OCI-LY7 (cell line): Measurements from ENCODE around the gene RABEPK. TPM values are rescaled to one million over a fixed set of nuclear protein-coding genes. Genes with fewer than 3 reads are reported as not detected.
"Not testable (repeated sequence)": the region's sequence is repeated elsewhere in the genome, so short reads cannot be mapped to it uniquely, and the experiment has no call there.

Experiments
- BruUV-seq: library from RNA; stranded (reverse); fragments of 400-500 nt; replicated peaks from 2 replicates; lab custom pipeline; 2021; lab: Mats Ljungman, UMichigan
- CTCF ChIA-PET: fragments of 300-600 bp; sonication (Branson Sonifier 250); formaldehyde crosslinking; loops from one replicate; lab custom pipeline; 2022; ENCODE audit warnings: antibody characterized with exemption; ENCODE audit not compliant: unreplicated experiment; lab: Charles Lee
- POLR2A ChIA-PET: fragments of 300-600 bp; sonication (Branson Sonifier 250); formaldehyde crosslinking; loops from one replicate; lab custom pipeline; 2022; ENCODE audit warnings: antibody characterized with exemption; lab: Charles Lee
- DNase-seq: peaks from one replicate; pipeline ENCODE4 v3.0.0-alpha.2; 2015; ENCODE audit warnings: low spot score
- H2AFZ ChIP-seq: fragments of 200-600 bp; sonication (generic), shearing (Covaris generic); 2 replicates; pipeline ENCODE4 v1.6.1; 2014; ENCODE audit warnings: mild to moderate bottlenecking, antibody characterized with exemption, low read length, moderate library complexity
- H3K27ac ChIP-seq: fragments of 200-600 bp; sonication (generic); 2 replicates; pipeline ENCODE4 v1.5.1; 2014; ENCODE audit warnings: mixed run types, low read depth, mild to moderate bottlenecking, moderate library complexity, low read length, inconsistent platforms; ENCODE audit not compliant: poor library complexity, severe bottlenecking
- H3K36me3 ChIP-seq: fragments of 200-600 bp; sonication (generic); 2 replicates; pipeline ENCODE4 v1.6.1; 2014; ENCODE audit warnings: mild to moderate bottlenecking, antibody characterized with exemption, low read length, moderate library complexity, mixed read lengths; ENCODE audit not compliant: insufficient read depth
- H3K4me1 ChIP-seq: fragments of 200-600 bp; sonication (generic); 2 replicates; pipeline ENCODE4 v1.5.1; 2014; ENCODE audit warnings: mild to moderate bottlenecking, low read length; ENCODE audit not compliant: insufficient read depth, poor library complexity, severe bottlenecking
- H3K4me2 ChIP-seq: fragments of 200-600 bp; sonication (generic); 2 replicates; pipeline ENCODE4 v1.6.1; 2014; ENCODE audit warnings: mild to moderate bottlenecking, low read length
- H3K4me3 ChIP-seq: fragments of 200-600 bp; sonication (generic); 2 replicates; pipeline ENCODE4 v1.5.1; 2014; ENCODE audit warnings: mild to moderate bottlenecking, low read depth, low read length; ENCODE audit not compliant: poor library complexity, severe bottlenecking
- H3K79me2 ChIP-seq: fragments of 200-600 bp; sonication (generic); 2 replicates; pipeline ENCODE4 v1.6.1; 2016; ENCODE audit warnings: low read depth, mild to moderate bottlenecking, low read length, moderate library complexity, mixed read lengths; ENCODE audit not compliant: insufficient read depth
- H3K9me2 ChIP-seq: fragments of 200-600 bp; sonication (generic); 2 replicates; pipeline ENCODE4 v1.6.1; 2016; ENCODE audit warnings: mild to moderate bottlenecking, low read length, mixed read lengths; ENCODE audit not compliant: insufficient read depth
- H3K9me3 ChIP-seq: fragments of 200-600 bp; sonication (generic); 2 replicates; pipeline ENCODE4 v1.6.1; 2014; ENCODE audit warnings: mild to moderate bottlenecking, mixed run types, low read length, mixed read lengths
- H4K20me1 ChIP-seq: fragments of 200-600 bp; sonication (generic); 2 replicates; pipeline ENCODE4 v1.6.1; 2014; ENCODE audit warnings: mild to moderate bottlenecking, antibody characterized with exemption, low read length, moderate library complexity, mixed read lengths; ENCODE audit not compliant: insufficient read depth
- CTCF ChIP-seq: fragments of 200-600 bp; sonication (generic); conservative IDR thresholded peaks from 2 replicates; pipeline ENCODE4 v1.5.1; 2014; ENCODE audit warnings: mild to moderate bottlenecking, antibody characterized with exemption, low read length, moderate library complexity, mixed read lengths
- EZH2phosphoT487 ChIP-seq: fragments of 200-600 bp; sonication (generic); IDR thresholded peaks from 2 replicates; pipeline ENCODE4 v1.6.1; 2018; ENCODE audit warnings: low read depth, borderline replicate concordance, mild to moderate bottlenecking, mixed run types, antibody characterized with exemption, low read length, moderate library complexity, mixed read lengths
- intact Hi-C: fragments of 100-400 bp; cut with micrococcal nuclease; formaldehyde crosslinking; loops from one replicate; pipeline ENCODE4 v1.10.0; 2022; ENCODE audit not compliant: unreplicated experiment
- total RNA-seq, 2 experiments: library from RNA; depleted of rRNA in 1 of 2; stranded (reverse); fragments of >200 nt in 1 of 2; shearing (Covaris generic) in 1 of 2; gene quantifications; 2 replicates each; pipeline ENCODE4 v1.2.3, GENCODE V29; 2014 to 2022

RABEPK gene
- total RNA-seq, 2 experiments from 2014 or later, result 22.9 to 27.0 TPM

- ChIA-PET POLR2A (interaction anchor here (0.6 kb wide), 1 partner anchor 61 kb away, joined by 4 read pairs; no protein-coding TSS in a partner anchor), CTCF (no interaction called here)
- BruUV-seq, result no TSS peak
- DNase-seq, result no peak
- Histone ChIP-seq H2AFZ (no peak overlapping the region), H3K4me2 (no peak overlapping the region), H3K4me1 (no peaks in the 10 kb centered on the region), H3K27ac (no peak overlapping the region), H3K9me2 (no peaks in the 10 kb centered on the region), H3K9me3 (no peaks in the 10 kb centered on the region), H3K4me3 (no peak overlapping the region), H3K36me3 (peaks cover 67% of the 10 kb centered on the region), H4K20me1 (no peaks in the 10 kb centered on the region), H3K79me2 (no peaks in the 10 kb centered on the region)
- TF ChIP-seq EZH2phosphoT487, result no peak
- no peak for TF ChIP-seq CTCF
- intact Hi-C loops, result no loop called here
These were observed 18.3 kb downstream of the RABEPK start for GRCh38 chr9:125218621-125219020.

- H3K9me2 ChIP-seq, H3K27ac ChIP-seq, intact Hi-C loops, H3K4me1 ChIP-seq, H3K9me3 ChIP-seq, H3K79me2 ChIP-seq, H3K4me2 ChIP-seq, H2AFZ ChIP-seq, DNase-seq, POLR2A ChIA-PET, CTCF ChIA-PET, BruUV-seq, H3K4me3 ChIP-seq, H4K20me1 ChIP-seq: not testable (repeated sequence)
- H3K36me3 ChIP-seq, result peaks cover 59% of the 10 kb centered on the region
These were observed 24.5 kb downstream of the RABEPK start for GRCh38 chr9:125224858-125225257.

- peaks cover 46% of the 10 kb centered on the region for H3K36me3 ChIP-seq
- no peak overlapping the region for H3K4me2 ChIP-seq
- no peaks in the 10 kb centered on the region for H3K9me3 ChIP-seq
- CTCF ChIA-PET, result no interaction called here
- no peak overlapping the region for H3K4me3 ChIP-seq
- POLR2A ChIA-PET, result interaction anchor here (0.7 kb wide), 1 partner anchor 662 kb away, joined by 4 read pairs; no protein-coding TSS in a partner anchor
- no TSS peak for BruUV-seq
- H3K9me2 ChIP-seq, result no peaks in the 10 kb centered on the region
- H3K4me1 ChIP-seq, result no peaks in the 10 kb centered on the region
- no peaks in the 10 kb centered on the region for H3K79me2 ChIP-seq
- TF ChIP-seq EZH2phosphoT487 (no peak), CTCF (no peak)
- no peak overlapping the region for H2AFZ ChIP-seq
- DNase-seq, result no peak
- H3K27ac ChIP-seq, result no peak overlapping the region
- intact Hi-C loops, result no loop called here
- no peaks in the 10 kb centered on the region for H4K20me1 ChIP-seq
These were observed 27.4 kb downstream of the RABEPK start for GRCh38 chr9:125227761-125228160.
